Activated CD4-positive, CD25-positive, alpha-beta regulatory T cell treated with anti-CD3 and anti-CD28 coated beads, Interleukin-2, amount 50 U/mL, for 24 hours (primary cell): Measurements from ENCODE around the gene CLCA1.

Source experiments
- ATAC-seq, 2 donors: fragments of 150-1000 bp; cut with Tn5 transposase; one replicate each; pipeline ENCODE4 v1.10.0; 2021; ENCODE audit warnings: mild to moderate bottlenecking in 1 of 2, moderate library complexity in 1 of 2

CLCA1 gene

DNA sequence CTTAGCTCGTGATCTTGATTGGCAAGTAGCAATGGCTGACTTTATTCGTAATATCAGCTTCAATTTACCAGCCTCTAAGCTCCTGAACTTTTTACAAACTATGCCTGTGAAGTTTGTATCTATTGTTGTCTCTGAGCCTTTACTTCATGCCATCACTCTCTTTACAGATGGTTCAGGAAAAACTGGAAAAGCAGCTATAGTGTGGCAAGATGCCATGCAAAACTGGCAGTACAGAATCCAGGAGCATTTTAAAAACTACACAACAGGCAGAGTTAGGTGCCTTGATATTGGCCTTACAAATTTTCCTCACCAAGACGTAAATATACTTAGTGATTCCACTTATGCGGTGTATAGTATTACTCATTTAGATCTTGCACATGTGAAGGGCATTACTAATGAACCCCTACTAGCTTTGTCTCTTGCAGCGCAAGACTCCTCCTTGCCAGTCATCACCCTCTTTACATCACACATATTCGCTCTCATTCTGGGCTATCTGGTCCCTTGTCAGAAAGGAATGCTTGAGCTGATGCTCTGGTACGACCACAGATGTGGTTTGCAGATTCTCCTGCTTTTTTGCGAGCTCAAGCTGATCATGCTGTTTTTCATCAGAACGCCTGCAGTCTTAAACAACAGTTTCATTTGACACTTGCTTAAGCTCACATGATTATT is 36.3 kb downstream of the CLCA1 start:
- ATAC-seq = no peak

DNA sequence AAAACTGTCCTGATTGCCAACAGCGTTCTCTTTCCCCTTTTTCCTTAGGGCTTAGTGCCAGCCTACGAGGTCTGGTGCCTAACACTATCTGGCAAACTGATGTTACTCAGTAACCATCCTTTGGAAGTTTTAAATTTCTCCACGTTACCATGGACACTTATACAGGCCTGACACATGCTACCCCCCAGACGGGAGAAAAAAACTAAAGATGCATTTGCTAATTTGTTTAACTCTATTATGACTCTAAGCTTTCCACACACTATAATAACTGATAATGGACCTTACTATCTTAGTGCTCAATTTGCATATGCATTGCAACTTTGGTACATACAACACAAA is 36.8 kb downstream of the CLCA1 start:
- ATAC-seq = no peak

DNA sequence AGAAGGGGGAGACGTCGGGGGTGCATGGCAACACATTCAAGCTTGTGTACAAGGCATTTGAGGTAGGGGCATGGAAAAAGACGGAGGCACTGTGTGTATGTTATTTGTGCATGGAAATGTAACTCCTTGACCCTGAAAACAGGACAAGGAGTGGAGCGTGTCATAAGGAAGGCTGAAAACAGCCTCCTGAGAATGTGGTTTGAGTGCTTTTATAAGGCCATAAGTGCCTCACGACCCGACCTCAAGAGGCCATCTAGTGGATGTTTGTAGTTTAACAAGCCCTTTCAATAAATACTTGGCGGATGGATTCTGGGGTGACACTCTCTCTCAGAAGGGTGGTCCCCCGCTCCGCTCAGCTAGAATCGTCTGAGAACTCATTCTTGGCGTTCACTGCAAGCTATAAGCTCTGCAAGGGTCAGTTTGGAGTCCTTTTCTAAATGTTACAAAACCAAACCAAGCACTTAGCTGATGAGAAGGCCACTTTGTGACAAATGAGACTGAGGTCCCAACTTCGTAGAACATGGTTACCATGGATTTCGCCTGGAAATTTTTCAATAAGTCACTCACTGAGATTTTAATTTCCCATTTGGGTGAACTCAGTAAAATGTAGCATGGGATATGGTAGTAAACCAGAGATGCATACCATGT is 39.3 kb downstream of the CLCA1 start:
- ATAC-seq = peak in 1 of 2 donors; percentile 28

DNA sequence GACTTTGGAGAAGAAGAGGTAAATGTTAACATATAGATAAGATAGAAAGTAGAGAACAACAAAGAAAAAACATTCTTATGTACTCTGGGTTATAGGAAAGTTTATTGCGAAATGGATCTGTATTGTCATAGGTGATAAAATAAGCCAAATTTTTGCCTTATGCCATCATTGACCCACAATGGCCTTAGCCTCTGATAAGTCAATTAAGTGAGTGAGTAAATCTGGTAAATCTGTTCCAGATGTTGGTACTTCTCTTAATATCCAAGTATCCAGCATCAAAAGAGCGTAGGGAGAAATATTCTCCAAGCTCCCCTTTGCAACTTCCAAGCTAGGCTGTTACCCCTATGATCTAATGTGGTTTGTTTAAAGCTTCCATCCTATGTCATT is 39.8 kb downstream of the CLCA1 start:
- no peak for ATAC-seq

DNA sequence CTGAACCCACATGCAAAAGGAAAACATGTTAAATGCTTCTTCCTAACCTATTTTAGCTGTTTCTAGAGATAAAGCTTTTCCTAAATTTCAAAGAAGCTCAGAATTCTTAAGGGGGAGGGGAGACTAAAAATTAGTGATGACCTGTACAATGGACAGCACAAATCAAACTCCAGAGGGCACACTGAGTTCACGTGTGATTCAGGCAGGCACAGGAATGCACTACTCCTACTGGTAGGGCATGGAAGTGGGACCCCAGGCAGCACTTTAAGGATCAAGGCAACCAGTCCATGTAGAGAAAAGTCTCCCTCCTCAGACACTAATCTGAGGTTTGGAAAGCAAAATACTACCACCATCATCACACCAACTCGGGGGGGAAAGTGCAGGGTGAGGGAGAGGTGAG is 46.9 kb downstream of the CLCA1 start:
- ATAC-seq = no peak

DNA sequence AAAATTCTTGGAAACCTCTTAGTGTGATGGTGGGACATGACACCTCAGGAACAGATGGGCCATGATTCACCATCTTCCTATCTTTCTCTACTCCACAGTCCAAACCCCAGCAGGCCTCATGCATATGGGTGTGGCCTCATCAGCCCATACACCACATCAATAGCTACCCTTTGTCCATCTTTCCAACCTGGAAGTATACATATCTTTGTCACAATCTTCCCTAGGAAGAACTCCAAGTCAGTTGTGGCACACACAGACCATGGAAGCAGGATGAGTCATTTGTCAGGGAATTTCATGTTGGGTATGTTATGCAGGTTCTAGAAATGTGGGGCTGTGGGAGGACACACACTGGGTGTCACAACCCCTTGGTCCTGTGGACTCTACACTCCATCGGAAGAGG is 47.6 kb downstream of the CLCA1 start:
- no peak for ATAC-seq

DNA sequence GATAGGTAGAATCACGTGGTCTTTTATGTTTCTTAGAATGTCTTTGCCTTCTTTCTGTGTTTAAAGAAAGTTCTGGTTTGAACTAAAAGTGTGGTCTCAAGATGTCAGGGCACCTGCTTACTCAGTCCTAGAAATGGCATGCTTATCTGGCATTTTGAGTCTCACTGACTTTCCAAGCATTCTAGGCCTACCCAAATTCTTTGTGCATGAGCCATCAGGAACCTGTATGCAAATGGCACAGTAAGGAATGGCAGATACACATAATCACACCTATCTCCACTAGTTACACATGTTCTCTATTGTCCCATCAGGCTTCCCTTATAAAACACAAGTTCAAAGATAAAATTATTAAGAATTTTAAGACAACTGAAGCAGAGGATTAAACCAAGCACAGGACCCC is 48.6 kb downstream of the CLCA1 start:
- ATAC-seq = no peak

DNA sequence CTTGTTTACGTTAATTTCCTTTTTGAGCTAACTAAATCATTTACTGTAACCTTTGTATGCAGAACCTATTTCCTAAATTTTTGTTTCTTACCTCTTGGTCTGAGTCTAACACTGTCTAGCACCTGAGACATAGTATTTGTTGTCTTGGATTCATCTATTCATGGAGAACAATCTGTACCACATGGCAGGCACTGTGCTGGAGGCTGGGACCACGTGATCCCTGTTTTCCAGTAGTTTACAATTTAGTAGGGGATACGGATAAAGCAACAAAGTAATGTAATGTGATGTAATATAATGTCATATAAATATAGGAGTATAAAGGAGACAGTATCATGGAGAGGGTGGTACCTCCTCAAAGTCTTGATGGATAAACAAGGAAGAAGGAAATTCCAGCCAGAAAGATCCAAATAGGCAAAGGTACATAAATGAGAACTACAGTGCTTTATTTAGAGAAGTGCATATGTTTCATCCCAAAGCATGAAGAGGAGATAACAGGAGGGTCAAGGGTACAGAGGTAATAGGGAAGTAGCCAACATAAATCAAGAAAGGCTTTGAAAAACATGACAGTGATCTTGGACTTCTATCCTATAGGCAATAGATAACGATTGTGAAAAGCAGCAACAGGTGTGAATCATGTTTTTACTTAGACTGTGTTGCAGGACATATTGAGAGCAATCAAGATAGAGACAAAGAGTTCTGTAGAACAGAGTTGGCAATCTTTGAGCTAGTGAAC is 52.2 kb downstream of the CLCA1 start:
- ATAC-seq = no peak

DNA sequence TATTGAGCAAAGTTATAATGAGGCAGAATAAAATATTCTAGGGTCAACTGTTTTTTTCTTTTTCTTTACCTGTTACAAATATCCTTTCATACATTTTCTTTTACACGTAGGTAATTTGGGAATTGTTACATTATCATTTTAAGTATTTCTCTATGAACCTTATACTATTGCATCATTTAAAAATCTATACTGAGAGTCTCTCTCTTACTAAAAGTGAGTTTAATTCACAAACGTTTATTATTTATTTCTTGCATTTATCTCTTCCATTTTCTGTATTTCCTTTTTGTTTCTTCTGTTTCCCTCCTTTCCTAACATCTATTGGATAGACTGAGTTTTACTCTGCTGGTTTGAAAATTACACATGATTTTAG is 52.8 kb downstream of the CLCA1 start:
- no peak for ATAC-seq

DNA sequence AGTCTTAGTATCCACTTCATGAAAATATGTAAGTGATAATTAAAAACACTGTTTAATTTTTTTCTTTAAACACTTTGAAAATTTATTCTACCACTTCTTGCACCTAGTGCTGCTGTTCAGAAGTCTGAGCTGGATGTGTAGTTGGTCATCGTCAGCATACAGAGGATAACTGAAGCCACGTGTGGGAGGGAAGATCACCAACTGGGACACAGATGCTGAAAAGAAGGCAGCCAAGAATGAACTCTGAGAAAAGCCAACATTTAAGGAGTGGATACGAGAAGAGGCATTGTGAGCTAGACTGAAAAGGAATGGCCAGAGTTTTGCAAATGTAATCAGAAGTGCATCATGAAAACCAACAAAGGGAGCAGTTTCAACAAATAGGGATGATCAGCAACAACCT is 53.5 kb downstream of the CLCA1 start:
- ATAC-seq = no peak

DNA sequence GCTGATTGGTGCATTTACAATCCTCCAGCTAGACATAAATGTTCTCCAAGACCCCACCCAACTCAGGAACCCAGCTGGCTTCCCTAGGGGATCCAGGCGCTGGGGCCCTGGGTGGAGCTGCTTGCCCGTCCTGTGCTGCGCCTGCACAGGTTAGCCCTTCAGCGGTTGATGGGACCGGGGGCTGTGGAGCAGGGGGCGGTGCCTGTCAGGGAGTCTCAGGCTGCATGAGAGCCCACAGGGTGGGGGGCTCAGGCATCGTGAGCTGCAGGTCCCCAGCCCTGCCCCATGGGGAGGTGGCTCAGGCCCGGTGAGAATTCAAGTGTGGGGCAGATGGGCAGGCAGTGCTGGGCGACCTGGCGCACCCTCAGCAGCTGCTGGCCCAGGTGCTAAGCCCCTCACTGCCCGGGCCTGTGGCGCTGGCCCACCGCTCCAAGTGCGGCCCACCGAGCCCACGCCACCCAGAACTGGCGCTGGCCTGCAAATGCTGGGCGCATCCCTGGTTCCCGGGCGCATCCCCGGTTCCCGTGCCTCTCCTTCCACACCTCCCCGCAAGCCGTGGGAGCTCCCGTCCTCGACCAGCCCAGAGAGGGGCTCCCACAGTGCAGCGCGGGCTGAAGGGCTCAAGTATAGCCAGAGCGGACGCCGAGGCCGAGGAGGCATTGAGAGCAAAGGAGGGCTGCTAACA is 55.1 kb downstream of the CLCA1 start:
- ATAC-seq = no peak

DNA sequence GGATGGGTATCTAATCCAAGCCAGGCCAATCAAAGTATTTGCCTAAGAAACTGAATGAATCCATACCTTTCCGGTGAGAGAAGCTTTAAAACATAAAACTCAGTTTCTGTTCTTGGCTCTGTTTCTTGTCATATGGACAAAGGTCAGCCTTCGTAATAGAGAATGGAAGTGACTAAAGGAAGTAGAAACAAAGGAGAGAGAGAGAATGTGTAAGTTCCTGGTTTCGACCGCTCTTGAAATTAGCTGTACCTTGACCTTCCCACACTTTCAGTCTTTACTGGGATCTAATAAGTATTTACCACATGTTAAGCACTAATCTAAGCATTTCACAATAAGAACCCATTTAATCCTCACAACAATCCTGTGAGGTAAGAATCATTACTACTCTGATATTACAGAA is 58.6 kb downstream of the CLCA1 start:
- ATAC-seq = no peak

DNA sequence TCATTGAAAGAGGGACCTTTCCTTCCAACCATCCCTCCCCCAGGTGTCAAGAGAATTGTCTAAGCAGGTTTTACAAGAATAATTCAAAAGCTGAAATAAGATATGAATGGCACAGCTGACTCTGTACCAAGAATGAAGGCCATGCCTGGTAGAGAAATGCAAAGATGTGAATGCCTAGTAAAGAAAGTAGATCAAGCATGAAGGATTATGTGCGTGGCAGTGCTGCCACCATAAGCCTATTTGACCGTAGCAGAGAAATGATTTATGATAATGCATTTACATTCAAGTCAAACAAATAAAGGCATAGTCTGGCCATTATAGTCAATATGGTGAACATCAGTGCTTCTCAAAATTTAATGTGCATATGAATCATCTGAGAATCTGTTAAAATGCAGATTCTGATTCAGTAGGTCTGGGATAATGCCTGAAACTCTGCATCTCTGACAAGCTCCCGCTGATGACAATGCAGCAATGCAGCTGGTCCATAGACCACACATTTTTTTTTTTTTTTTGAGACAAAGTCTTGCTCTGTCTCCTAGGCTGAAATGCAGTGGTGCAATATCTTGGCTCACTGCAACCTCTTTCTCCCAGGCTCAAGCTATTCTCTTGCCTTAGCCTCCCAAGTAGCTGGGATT is 61.6 kb downstream of the CLCA1 start:
- no peak for ATAC-seq

DNA sequence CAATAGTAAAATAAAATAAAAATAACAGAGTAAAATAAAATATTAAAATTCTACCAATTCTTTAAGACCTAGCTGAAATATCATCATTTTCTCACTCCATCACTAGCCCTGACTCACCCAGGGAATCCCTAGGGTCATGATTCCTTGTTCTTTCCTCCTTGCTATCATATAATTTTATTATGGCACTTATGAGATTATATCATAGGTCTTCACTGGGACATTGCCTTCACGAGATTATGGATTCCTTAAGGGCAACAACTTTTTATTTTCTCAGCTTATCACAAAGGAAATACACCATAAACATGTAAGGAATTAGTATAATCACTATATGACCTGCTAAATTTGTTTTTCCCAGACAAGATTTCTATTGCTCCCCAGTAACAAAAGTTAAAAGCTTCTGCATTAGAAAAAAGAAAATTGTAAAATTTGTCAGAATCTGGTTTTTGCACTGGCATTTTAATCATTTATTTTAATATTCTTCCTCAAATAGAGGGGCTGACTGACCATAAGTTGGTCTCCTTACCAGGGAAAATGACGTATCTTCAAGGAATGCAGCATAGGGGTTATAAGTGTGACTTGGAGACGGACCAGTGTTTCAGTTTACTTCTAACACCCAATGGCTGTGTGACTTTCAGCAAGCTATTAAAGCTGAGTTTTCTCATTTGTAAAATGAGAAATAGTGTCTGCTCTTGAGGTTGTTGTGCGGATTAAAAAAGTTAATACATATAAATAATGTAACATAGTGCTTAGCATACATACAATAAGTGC is 69.4 kb downstream of the CLCA1 start:
- no peak for ATAC-seq

DNA sequence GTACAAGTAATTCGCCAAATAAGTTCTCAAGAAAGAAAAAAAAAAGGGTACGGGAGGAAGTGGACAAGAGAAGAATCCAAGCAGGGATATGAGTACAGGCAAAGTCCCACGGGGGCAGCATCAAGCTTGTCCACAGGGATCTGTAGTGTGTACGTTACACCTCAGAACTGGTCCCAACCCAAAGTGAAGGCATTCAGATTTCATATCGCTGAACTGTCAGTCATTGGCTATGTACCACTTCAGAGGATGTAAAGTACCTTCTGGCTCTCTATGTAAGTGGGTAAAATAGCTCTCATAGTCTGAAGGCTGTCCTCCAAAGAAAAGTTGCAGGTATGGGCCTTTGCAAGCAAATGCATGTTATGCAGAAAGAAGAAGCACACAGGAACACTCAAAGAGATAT is 70.0 kb downstream of the CLCA1 start:
- no peak for ATAC-seq

DNA sequence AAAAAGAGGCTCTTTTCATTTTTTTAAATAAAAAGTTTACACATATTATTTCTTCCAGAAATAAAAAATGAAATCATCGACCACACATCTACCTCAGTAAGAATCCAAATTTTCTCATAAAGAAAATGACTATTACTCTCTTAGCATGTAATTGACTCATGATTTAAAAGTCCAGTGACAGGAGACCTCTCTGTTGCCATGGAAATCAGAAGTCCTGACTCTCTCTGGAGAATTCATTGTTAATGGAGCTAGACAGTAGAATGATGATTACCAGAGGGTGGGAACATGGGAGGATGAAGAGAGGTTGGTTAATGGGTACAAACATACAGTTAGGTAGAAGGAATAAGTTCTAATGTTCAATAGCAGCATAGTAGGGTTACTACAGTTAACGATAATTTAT is 73.1 kb downstream of the CLCA1 start:
- ATAC-seq = no peak

DNA sequence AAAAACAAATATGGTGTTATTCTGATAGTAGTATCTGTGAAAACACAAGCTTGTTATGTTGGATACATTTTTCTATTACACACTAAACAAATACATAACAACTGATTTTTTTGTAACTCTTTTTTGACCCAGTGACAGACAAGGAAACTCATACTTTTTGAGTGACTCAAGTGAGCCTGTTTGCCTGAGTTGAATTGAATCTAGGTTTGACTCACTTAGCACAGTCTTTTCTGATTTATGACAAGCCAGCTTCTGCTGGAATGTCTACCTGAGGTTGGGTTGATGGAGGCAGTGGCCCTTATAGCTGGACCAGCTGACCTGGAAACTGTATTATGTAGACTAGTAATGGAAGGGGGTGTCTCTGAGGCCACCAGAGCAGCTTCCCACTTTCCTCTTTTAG is 73.9 kb downstream of the CLCA1 start:
- ATAC-seq = no peak

DNA sequence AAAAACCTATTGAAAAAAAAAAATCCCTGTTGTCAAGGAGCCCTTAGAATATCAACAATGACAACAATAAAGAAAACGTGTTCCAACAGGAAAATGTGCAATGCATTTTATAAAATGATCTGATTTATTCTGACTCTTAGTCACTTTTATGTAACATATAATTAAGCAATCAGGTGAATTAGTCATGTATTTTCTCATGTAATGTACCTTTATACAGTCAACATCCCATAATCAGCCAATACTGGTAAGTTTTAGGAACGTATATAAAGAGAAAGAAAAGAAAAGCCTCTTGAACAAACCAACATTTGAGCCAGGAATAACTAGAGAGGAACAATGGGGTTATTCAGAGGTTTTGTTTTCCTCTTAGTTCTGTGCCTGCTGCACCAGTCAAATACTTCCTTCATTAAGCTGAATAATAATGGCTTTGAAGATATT is 78.1 kb downstream of the CLCA1 start, which contains the start of gene CLCA4:
TSS of gene CLCA4 (plus strand) at position 292 of the 435 bp plus-strand sequence. CDS start at position 334, 42 bp downstream.
- ATAC-seq = no peak

DNA sequence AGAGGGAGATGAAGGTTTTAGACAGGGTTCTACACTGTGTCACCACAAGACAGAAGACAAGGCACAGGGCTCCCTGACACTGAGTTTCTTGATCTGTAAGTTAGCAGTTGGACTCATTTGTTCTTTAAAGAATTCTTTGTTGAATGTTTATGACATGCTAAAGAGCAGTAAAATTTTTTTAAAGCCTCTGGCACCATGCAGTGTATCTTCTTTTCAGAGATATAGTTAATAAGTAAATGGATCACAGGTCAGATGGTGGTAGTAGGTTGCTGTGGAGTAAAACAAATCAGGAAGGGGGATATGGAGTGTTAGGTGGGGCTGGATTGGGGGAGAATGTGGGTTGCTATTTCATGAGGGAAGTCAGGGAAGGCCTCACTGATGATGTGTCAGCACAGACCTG is 80.1 kb downstream of the CLCA1 start:
- no peak for ATAC-seq
